Urothelium cell line (cell line): ENCODE measurements around the gene FAM117A.
"Not testable (repeated sequence)": the region's sequence is repeated elsewhere in the genome, so short reads cannot be mapped to it uniquely, and the experiment has no call there.

Source experiments
- DNase-seq: peaks from one replicate; pipeline ENCODE4 v3.0.0; 2011; ENCODE audit warnings: low spot score, mixed read lengths
- FAIRE-seq: peaks from 2 replicates; lab custom pipeline; 2011; peaks lifted over from hg19 to GRCh38; lab: Jason Lieb, UNC

Gene FAM117A

DNA sequence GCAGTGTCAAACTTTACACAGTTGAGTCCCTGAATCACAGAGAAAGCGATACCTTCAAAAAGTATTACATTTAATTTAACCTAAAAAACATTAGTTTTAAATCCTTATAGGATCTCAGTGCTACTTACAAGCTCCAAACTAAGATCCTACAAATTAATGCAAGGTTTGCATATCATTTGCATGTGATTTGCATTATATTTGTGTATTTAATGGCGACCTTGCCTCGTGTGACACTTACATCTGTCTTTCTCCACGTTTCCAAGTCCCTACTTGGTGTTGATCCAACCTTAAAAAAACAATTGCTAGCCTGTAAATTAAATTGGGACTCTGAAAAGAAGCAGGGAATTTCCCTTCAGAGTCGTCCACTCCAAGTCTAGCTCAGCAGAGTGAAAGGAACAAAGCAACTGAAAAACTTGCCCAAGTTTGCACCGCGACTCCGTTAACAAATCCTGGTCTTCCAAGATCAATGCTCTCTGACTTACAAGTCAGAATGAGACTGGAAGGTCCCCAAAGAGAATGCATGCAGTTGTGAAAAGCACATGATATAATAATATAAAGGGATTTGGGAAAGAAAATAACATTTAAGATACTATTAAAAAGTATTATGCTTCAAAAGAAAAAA lies 739 bp upstream of the FAM117A start:
- DNase-seq (no peak), FAIRE-seq (no peak)

DNA sequence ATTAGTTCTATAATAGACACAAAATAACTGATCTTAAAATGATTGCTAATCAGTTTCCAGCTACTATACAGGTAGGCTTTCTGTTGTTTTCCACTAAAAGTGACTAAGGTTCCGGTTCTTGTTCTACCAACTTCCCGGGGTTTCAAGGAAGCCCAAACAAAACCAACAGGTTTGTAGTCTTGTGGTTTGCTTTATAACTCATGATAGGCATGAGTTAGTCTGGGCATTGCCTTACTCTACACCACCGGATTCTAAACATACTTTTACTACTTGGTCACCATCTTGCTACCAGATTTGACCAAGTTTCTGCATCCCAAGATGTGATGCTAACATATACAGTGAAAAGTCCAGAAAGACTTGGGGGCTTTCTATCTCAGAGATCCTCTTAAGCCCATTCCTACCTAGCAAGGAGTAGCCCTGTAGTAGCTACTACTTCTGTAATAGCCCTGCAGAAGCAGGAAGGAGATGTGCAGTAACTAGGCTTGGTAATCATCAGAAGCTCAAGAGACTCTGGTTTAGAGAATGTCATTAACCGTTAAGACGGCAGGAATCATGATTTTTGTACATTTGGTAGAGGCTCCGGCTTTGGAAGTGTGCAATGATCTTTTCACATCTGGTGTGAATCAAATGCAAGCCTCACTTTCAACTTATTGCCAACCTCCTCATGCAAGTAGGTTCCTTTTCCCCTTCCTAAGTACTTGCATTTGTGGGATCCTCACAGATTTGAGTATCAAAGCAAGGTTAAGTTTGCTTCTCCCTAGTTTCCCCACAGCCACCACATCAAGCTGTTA lies 1.6 kb downstream of the FAM117A start:
- DNase-seq: no peak

DNA sequence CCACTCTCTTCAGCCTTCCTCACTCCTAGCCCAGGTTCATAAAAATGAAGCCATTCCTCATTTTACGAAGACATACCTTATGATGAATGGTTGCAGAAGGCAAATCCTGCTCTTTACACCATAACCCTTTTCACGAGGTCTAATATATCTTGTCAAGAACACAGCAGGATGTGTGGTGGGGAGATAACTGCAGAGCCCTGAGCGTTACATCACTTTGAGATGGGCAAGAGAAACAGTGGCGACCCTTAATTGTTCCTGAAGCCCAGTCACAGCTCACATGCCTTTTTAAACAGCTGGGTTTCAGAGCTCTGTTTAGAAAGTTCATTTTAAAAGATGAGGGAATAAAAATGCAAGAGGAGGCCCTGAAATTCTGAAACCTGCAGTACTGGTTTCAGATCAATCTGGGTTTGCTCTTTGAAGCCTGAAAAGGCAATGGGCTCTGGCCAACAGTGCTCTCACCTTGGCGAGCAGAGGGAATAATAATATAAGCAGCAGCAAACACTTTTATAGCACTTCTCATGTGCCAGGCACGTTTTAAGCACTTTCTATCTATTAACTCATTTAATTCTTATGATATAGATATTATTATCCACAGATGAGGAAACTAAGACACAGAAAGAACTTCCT lies 2.9 kb downstream of the FAM117A start:
- FAIRE-seq (no peak), DNase-seq (no peak)

More for the DNA sequence above, 1.6 kb downstream of the FAM117A start:
- no peak for FAIRE-seq

DNA sequence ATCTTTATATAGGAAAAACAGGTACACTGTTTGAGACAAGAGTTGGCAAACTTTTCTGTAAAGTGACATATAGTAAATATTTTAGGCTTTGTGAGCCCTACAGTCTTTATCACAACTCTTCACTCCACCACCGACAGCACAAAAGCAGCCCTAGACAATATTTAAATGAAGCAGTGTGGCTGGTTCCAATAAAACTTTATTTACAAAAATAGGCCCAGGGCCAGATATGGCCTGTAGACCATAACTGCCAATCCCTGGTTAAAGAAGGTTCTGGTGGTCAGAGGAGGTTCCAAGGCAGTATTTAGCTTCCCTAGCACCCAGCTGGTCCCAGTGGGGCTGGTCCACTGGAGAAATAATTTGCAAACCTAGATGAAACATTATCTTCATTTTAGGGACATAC lies 3.6 kb downstream of the FAM117A start:
- no peak for FAIRE-seq
- no peak for DNase-seq

DNA sequence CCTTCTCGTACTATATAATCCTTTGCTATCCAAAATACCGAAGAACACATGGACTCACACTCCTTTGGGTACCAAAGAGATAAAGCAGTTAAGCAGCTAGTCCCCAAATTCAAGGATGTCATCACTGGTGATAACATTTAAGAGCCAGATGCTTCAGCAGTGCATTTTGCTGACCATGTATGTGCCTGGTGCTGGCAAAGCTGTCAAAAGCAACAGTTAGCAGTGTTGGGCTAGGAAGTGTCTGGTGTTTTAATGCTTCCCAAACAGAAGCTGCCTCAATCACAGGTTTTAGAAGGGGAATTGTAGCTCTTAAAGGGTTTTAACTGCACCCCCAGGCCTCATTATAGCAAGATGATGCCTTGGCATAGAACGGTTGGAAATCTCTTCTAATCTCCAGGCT lies 4.7 kb downstream of the FAM117A start:
- FAIRE-seq (no peak), DNase-seq (no peak)

DNA sequence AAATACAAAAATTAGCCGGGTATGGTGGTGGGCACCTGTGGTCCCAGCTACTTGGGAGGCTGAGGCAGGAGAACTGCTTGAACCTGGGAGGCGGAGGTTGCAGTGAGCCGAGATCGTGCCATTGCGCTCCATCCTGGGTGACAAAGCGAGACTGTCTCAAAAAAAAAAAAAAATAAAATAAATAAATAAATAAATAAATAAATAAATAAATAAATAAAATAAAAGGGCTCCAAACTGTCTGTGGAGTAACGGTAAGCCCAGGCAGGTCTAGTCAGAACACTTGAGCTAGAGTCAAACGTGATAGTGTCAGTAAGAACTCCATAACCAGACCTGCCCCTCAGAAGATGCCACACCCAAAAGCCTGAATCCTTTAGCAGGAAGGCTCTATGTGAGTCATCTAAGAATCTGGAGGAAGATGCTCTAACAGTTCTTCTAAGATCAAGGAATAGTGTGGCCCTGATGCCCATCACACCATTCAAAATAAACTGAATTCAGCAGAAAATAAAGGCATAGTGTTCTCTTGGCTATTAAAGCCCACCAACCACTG lies 5.4 kb downstream of the FAM117A start:
- not testable (repeated sequence) for FAIRE-seq
- DNase-seq: peak; percentile 18

DNA sequence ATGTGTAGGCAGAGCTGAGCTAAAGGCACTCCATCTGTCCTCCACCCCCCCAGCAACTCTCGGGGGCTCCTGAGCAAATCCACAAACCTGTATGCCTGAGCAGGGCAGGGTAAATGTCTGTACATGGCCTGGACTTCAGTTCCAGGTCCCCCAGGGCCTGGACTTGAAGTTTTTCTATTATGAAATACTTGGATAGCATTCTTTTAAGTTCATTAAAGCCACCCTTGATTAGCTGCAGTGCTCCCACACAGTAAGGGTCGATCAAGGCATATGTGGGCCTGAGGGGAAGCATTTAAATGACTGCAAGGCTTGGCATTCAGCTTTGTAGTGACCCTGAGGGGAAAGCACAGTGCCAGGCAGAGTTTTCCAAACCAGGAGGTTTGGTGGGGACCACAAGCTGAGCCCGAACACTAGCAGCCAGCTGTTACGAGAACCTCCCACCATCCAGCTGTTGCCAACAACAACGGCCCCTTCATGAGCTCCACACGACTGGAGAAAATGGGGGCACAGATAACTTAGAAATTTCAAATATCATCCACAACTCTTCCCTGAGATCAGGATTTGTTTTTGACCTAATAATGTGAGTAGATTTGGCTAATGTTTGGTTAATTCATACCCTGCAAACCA lies 6.7 kb downstream of the FAM117A start:
- FAIRE-seq: no peak

DNA sequence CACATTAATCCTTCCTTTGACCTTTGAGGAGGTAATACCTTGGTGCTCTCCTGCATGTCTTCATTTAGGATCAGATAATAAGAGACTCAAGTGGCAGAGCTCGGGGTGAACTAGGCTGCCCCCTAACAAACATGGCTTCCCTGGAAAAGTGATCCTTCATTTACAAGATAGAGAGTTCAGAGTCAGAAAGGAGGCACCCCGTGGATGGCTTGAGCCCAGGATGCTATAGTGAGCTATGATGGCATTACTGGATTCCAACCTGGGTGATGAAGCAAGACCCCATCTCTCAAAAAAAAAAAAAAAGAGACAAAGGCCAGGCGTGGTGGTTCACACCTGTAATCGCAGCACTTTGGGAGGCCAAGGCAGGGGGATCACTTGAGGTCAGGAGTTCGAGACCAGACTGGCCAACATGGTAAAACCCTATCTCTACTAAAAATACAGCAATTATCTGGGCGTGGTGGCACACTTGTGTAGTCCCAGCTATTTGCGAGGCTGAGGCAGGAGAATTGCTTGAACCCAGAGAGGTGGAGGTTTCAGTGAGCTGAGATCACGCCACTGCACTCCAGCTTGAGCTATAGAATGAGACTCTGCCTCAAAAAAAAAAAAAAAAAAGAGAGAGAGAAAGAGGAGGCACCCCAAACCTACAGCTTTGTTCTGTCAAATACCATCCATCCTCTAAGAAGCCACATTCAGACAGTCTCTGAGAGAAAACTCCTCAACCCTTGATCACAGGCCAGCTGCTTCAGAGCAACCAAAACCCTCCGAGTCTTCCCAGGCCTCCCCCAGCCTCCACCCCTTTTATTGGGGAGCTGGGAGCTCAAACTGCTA lies 7.4 kb downstream of the FAM117A start:
- DNase-seq (no peak), FAIRE-seq (no peak)

More for the DNA sequence above, 6.7 kb downstream of the FAM117A start:
- DNase-seq: no peak

DNA sequence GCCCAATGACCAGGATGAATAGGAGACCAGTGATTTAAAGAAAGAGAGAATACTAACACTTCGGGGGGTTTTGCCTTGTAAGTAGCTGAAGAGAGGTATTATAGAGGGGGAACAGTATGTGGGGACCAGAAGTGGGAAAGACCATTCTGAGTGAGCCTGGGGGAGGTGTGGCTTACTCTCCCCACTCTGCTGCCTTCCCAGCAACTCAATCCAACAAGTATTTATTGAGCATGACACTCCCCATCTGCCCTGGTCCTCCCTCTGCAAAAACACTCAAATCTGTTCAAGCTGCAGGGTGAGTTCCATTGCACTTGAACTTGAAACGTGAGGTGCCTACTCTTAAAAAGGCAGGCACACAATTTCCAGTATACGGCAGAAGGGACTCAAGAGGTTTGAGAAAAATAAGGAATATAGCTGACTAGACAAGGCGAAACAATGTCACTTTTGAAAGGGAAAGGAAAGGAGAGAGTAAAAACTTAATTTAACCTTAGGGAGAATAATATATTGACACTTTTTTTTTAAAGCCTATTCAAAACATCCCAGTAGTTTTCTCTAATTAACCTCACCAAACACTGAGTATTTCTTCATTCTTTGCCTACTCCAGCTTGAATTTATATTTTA lies 8.2 kb downstream of the FAM117A start:
- DNase-seq: no peak
- no peak for FAIRE-seq

DNA sequence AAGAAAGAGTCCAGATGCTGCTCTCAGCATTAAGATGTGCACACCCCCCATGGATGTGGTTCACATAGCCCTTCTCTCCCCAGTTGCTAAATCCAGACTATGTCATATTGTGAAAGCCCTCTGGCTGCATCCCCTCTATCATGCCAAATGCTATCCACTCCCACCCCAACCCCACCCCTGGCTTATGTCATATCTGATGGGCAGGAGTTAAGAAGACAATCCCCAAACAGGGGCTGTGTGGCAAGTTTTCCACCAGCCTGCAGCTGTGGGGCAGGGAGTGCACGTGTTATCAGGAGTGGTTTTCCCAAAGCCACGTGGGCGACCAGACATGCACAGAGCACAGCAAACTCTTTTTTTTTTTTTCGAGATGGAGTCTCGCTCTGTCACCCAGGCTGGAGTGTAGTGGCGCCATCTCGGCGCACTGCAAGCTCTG lies 10.0 kb downstream of the FAM117A start:
- FAIRE-seq: no peak
- DNase-seq: no peak

DNA sequence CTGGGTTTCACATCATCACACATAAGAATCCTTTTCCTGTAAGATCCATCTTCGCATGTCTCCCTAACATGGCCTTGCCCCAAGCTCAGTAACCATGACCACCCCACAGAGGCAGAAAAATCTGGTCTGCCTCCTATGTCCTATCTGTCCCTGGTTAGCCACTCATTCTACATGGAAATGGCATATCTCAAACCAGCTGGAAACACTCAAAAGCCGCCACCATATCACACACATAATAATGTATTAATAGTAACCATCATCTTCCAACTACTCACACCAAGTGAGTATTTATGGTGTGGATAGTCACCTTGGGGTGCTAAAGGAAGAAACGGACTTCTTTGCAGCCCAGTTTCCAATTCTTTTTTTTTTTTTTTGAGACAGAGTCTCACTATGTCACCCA lies 11.4 kb downstream of the FAM117A start:
- FAIRE-seq: no peak
- DNase-seq: no peak

DNA sequence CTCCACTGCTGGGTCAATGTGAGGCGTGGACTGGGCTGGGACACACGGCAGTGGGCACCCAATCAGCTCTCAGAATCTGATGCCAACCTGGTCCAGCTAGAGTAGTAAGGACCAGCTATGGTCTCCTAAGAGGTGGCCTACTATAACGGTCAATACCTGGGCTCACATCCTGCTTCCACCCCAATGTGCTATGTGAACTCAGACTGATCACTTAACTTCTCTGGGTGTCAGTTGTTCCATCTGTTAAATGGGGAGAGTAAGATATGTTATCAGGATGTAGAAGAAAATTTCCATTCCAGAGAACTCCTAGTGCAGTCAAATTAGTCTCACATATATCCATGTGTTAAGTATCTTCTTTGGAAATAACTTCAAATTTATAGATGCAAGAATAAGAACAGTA lies 14.2 kb downstream of the FAM117A start:
- no peak for DNase-seq
- no peak for FAIRE-seq

DNA sequence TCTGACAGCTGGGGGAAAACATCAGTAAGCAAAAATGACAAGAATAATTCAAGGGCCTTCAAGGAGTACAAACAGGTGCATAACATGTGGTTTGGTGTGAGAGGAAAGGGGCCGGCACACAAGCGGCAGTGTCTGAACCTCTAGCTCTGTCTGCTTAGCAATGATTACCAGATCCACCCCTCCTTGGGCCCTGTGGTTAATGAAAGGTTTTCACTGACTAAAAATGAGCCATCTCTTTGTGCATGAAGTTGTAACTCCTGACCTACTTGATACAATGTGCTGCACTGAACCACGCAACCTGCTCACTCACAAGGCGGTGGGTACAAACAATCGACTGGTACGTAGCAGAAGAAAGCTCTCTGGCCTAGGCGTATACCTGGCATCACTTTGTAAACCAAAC lies 15.1 kb downstream of the FAM117A start:
- DNase-seq (no peak), FAIRE-seq (no peak)

DNA sequence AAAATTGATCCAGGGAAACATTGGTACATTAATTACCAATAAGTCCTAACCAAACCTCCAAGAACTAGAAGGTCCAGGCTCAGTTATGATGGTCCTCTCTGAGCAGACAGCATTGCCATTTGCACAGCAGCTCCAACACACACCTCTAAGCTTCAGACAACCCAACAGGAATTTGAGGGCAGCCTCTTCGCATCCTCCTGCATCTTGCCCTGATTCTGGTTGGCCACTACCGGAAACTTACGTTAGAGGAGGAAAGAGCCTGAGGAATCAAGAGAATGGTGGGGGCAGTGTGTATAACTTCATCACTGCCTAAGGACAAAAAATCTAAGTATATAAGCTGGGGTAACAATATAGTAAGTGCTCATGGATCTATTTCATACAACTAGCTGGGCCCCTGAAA lies 15.7 kb downstream of the FAM117A start:
- no peak for DNase-seq
- FAIRE-seq: no peak

DNA sequence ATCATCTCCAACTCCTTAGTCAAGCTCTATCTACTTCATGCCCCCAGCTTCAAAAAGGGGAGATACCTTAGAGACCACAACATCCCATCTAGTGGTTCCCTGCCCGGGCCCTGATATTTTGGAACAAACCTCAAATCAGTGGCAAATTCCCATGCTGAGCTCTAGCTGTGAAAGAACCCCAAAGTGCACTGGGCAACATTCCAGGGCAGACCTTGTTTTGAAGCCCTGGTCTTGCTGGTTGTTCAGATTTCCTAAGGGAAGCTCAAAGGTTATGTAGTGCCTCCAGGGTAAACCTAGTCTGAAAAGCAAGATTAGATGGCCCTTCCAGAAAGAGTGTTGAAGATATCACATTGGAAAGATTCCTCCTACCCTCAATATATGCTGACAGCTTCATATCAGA lies 16.3 kb downstream of the FAM117A start:
- DNase-seq (no peak), FAIRE-seq (no peak)

DNA sequence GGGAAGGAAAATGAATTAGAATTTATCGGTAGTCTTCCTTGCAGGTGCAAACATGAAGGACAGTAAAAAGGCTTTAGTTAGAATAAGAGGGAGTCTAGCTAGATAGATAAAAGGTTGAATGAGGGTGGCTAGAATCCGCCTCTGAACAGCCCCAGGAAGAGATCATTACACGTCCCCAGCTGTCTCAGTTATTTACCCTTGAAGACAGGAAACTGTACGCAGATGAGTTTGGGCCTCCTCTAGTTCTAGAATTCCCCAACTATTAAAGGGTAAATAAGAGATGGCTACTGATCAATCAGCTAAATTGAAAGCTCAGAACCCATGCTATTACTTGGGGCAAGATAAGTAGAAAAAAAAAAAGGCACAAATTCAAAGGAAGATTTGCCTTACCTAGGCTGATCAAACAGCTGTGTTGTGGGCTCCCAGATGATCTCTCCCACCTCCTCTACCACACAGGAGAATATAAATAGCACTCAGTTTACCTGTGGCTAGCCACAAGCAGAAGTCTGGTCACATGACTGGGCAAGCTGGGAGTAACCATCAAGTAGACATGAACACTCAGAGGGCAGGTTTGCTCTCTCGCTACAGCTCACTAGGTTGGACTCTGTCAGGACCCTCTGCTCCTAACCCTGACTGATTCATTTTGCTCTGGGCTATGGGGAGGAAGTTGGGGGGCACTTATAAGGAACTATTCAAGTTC lies 17.0 kb downstream of the FAM117A start:
- FAIRE-seq: no peak
- no peak for DNase-seq

DNA sequence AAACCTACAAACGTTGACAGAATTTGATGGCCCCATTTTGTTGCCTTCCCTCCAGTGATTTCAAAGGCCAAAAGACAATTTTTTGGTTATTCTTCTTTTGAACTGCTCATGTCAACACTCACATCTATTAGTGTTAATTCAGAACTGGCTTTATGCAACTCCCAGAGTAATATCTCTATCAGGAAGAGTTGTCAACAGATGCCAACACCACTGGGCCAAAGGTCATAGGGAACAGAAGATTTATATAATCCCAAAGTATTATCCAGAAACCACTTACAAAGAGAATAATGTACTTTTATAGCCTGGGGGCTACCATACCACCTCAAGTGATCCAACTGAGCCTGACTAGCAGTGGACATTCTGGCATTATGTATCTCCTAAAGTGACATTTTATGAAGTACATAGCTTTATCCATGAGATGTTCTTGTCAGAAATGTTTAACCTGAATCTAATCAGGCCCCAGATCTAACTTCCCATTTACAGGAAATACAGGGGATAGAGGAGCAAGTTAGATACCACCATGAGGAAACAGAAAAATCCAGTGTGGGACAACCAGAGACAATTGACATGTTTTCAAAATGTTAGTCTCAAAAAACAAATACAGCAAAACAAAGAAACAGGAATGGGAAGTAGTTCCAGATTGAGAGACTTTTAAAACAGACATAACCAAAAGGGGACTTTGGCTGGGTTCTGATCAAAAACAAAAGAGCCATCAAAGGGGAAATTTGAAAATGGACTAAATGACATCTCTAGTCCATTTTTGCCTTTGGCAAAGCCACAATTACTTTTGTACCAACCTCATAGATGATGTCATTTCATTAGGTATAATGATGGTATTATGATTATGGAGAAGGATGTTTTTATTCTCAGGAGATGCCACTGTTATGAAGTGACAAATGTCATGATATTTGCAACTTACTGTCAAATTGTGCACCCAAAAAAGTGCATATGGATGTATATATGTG lies 18.5 kb downstream of the FAM117A start:
- DNase-seq (no peak), FAIRE-seq (no peak)

DNA sequence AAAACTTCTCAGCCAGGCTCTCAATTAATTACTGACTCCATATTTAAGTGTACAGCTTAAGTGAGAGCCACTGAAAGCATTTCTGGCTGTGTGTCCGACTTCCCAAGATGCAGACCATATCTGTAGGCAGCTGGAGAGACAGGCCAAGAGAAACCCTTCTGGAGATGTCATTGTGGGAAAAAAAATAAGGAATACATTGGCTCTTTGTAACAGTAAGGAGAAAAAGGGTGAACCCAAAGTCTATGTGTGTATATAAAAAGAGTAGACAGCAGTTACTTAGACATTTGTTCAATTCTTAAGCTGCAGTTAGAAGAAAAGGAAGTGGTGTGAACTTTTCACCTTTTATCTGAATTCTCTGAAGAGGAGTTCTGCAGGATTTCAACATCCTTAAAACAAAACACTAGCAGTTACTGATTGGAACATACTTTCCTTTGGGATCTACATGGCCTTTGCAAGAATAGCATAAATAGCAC lies 21.7 kb downstream of the FAM117A start:
- DNase-seq: no peak

More for the DNA sequence above, 21.7 kb downstream of the FAM117A start:
- no peak for FAIRE-seq
